Measurements from ENCODE around the gene IFNGR2. TPM values are rescaled to one million over a fixed set of nuclear protein-coding genes. Genes with fewer than 3 reads are reported as not detected.
A peak's percentile ranks its signal among the peaks of the same experiment; 100 is the strongest.

IFNGR2 gene
- polyA plus RNA-seq, 2 of the 4 experiments (the other 2 are of a cell fraction), result 24.2 to 47.2 TPM

GRCh38 chr21:33374080-33374449, 29.1 kb upstream of the IFNGR2 start (continued):
- TF ChIP-seq REST (IDR thresholded peaks at IDR 0.05) (no peak), MAFK (IDR thresholded peaks at IDR 0.05; ENCODE audit: partially characterized antibody) (no peak), HES2 (IDR thresholded peaks at IDR 0.05) (no peak), BHLHE40 (IDR thresholded peaks at IDR 0.05; ENCODE audit: low read depth, low read length) (no peak), MYC (IDR thresholded peaks at IDR 0.05; ENCODE audit: borderline replicate concordance, low read length) (no peak), HDAC2 (IDR thresholded peaks at IDR 0.05) (no peak), RNF2 (IDR thresholded peaks at IDR 0.05; ENCODE audit: borderline replicate concordance, low read depth) (no peak), FOXS1 (CRISPR knock-in tag; IDR thresholded peaks at IDR 0.05) (no peak), ZFP36 (IDR thresholded peaks at IDR 0.05; ENCODE audit: borderline replicate concordance, partially characterized antibody) (no peak), PBX3 (IDR thresholded peaks at IDR 0.05) (no peak), ATOH8 (CRISPR knock-in tag; IDR thresholded peaks at IDR 0.05; ENCODE audit: low read depth) (no peak)

GRCh38 chr21:33374450-33375096, 28.6 kb upstream of the IFNGR2 start:
- FAIRE-seq, result no peak
- TF ChIP-seq FOSL2 (IDR thresholded peaks at IDR 0.05) (no peak), FOSL2 (CRISPR knock-in tag; IDR thresholded peaks at IDR 0.05) (peak; percentile 29; the same call in 1 of the 2 replicates), RAD21 (conservative IDR thresholded peaks at IDR 0.05 in 1 of 2, IDR thresholded peaks at IDR 0.05 in 1 of 2) (peak; percentile 73 to 79), SMC3 (IDR thresholded peaks at IDR 0.05) (peak; percentile 71), CTCF (IDR thresholded peaks at IDR 0.05) (peak; percentile 62), USF2 (IDR thresholded peaks at IDR 0.05) (no peak), ZFP36 (IDR thresholded peaks at IDR 0.05; ENCODE audit: borderline replicate concordance, partially characterized antibody) (no peak)
- WGBS (ENCODE audit: missing lambda C conversion rate), result 7% methylated on average over 4 of the region's 4 CpGs

More at GRCh38 chr21:33374450-33375096, 28.6 kb upstream of the IFNGR2 start:
- H3K27ac ChIP-seq, result peak overlapping the region; percentile 20 to 49; a peak in 4 of 6 replicates
- H3K4me1 ChIP-seq, result peaks cover 17% of the 10 kb centered on the region
- ChIA-PET CTCF (interaction anchor here (0.7 to 4.4 kb wide), 6 partner anchors 11 to 175 kb away, joined by 3 to 28 read pairs (median 6); no protein-coding TSS in a partner anchor), POLR2A (no interaction called here)
- peak overlapping the region; percentile 66 for H3K4me2 ChIP-seq
- ATAC-seq (peak; percentile 83 to 92; a peak in 5 of 6 replicates), DNase-seq (ENCODE audit: low read depth in 1 of 2, low spot score in 1 of 2) (peak; percentile 33 to 71)
- H3K4me3 ChIP-seq, result no peak overlapping the region
- H3K9me3 ChIP-seq, result no peaks in the 10 kb centered on the region
